Neutrophil (primary cell): Measurements from ENCODE around the gene LYL1.

Experiments
- H3K27ac ChIP-seq: fragments of 200-600 bp; sonication (generic); 2 replicates; pipeline ENCODE4 v1.5.1; 2016; ENCODE audit warnings: mild to moderate bottlenecking, moderate library complexity
- H3K27me3 ChIP-seq: fragments of 200-600 bp; sonication (generic); 2 replicates; pipeline ENCODE4 v1.6.0; 2016; ENCODE audit warnings: mild to moderate bottlenecking
- H3K36me3 ChIP-seq: fragments of 200-600 bp; sonication (generic); 2 replicates; pipeline ENCODE4 v1.5.1; 2017
- H3K4me1 ChIP-seq, 2 experiments: fragments of 200-600 bp in 1 of 2; sonication (generic) in 1 of 2; 1 replicate in 1 of 2; 2 replicates in 1 of 2; pipeline versions ENCODE4 v1.5.1 to v1.6.1; 2013 to 2016; ENCODE audit warnings: low read depth in 1 of 2, low read length in 1 of 2, mild to moderate bottlenecking in 1 of 2, moderate library complexity in 1 of 2; ENCODE audit not compliant: control insufficient read depth in 1 of 2, insufficient read depth in 1 of 2
- H3K4me3 ChIP-seq, 2 experiments: fragments of 200-600 bp in 1 of 2; sonication (generic) in 1 of 2; 1 replicate in 1 of 2; 2 replicates in 1 of 2; pipeline ENCODE4 v1.5.1; 2013 to 2016; ENCODE audit warnings: low read depth in 1 of 2, low read length in 1 of 2, mild to moderate bottlenecking in 1 of 2, moderate library complexity in 1 of 2
- H3K9me3 ChIP-seq: fragments of 200-600 bp; sonication (generic); 2 replicates; pipeline ENCODE4 v1.5.1; 2016
- CTCF ChIP-seq: fragments of 200-600 bp; sonication (generic); IDR thresholded peaks from 2 replicates; pipeline ENCODE4 v1.5.1; 2016; ENCODE audit warnings: antibody characterized with exemption

Gene LYL1

GRCh38 chr19:13091400-13092157, 11.1 kb downstream of the LYL1 start:
- Histone ChIP-seq H3K27me3 (peaks cover 7% of the 10 kb centered on the region), H3K4me3 (no peak overlapping the region), H3K9me3 (no peaks in the 10 kb centered on the region), H3K36me3 (no peaks in the 10 kb centered on the region), H3K4me1 (peaks cover 24 to 30% of the 10 kb centered on the region in 2 experiments), H3K27ac (no peak overlapping the region)
- TF ChIP-seq CTCF = no peak

DNA sequence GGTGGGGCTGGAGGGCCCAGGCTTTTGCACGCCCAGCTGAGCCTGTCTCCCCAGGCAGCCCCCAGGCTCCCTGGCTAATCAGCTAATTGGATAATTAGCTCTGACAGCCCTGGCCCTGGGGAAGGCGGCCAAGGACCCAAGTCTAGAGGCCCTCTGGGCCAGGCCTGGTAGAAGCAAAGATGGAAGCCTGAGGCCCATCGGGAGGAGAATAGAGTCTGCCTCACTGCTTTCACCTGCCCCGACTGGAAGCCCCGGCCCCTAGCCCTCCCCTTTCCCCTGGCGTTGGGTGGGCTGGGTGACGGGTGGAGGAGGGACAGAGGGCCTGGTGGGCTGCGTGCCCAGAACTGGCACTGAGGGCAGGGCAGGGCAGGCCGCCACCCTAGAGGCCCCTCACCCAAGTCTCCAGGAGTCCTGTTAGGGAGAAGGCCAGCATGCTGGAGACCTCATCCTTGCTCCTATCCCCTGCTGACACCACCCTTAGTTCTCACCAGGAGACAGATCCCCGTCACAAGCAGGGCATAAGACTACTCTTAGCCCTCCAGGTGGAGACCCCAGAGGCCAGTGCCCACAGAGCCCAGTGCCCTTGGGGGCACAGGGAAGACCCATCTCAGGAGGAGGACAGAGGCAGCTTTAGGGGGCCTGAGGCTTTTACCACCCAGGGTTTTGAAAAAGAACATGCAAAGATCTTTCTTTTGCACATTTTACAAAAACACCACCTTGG, 12.0 kb downstream of the LYL1 start:
- peaks cover 7% of the 10 kb centered on the region for H3K27me3 ChIP-seq
- H3K4me3 ChIP-seq = no peak overlapping the region
- TF ChIP-seq CTCF = no peak
- peaks cover 18 to 21% of the 10 kb centered on the region in 2 experiments for H3K4me1 ChIP-seq
- no peaks in the 10 kb centered on the region for H3K9me3 ChIP-seq
- no peaks in the 10 kb centered on the region for H3K36me3 ChIP-seq
- no peak overlapping the region for H3K27ac ChIP-seq

- no peak overlapping the region for H3K4me3 ChIP-seq
- H3K27me3 ChIP-seq = peaks cover 7% of the 10 kb centered on the region
- H3K9me3 ChIP-seq = no peaks in the 10 kb centered on the region
- H3K36me3 ChIP-seq = no peaks in the 10 kb centered on the region
- no peak for TF ChIP-seq CTCF
- H3K4me1 ChIP-seq = peaks cover 13 to 14% of the 10 kb centered on the region in 2 experiments
- no peak overlapping the region for H3K27ac ChIP-seq
These were observed 12.7 kb downstream of the LYL1 start for GRCh38 chr19:13089857-13090507.

DNA sequence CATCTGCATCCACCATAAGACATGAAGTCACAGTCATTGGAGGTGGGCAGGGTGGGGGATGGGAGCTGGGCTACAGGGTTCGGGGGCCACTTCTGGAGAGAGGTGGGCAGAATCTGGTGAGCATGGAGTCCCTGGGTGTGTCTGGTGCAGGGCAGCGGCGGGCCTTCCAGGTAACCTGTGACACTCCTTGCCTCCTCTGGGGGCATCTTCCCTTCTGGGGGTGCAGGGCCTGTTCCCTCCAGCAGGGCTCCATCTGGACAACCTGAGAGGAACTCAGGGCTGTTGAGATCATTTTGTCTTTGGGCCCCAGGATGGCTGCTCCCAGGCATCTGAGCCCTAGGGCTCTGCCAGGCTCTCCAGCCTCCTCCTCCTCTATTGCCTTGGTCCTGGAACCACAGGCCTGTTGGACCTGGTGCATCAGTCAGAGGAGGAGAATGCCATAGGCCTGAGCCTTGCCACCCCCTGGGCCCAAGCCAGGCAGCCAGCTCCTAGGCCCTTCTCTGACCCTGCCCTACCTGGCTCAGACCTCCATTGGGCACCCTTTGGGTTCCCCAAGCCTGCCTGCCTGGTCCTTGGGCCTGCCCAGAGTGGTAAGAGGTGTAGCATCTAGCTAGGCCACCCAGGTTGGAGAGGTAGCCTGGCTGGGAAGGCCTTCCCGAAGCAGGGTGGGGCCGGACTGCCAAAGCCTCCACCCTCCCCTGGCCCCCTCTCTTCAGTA, 13.4 kb downstream of the LYL1 start:
- peaks cover 7 to 8% of the 10 kb centered on the region in 2 experiments for H3K4me1 ChIP-seq
- no peak for TF ChIP-seq CTCF
- no peaks in the 10 kb centered on the region for H3K36me3 ChIP-seq
- H3K27me3 ChIP-seq = peaks cover 7% of the 10 kb centered on the region
- no peaks in the 10 kb centered on the region for H3K9me3 ChIP-seq
- H3K4me3 ChIP-seq = no peak overlapping the region
- H3K27ac ChIP-seq = no peak overlapping the region

GRCh38 chr19:13087795-13088537, 14.7 kb downstream of the LYL1 start:
- no peaks in the 10 kb centered on the region for H3K4me1 ChIP-seq
- H3K36me3 ChIP-seq = no peaks in the 10 kb centered on the region
- H3K4me3 ChIP-seq = no peak overlapping the region
- peaks cover 7% of the 10 kb centered on the region for H3K27me3 ChIP-seq
- H3K27ac ChIP-seq = no peak overlapping the region
- no peak for TF ChIP-seq CTCF
- H3K9me3 ChIP-seq = no peaks in the 10 kb centered on the region
